ENCODE measurements around the gene CRYBB2.
"Not testable (repeated sequence)": the region's sequence is repeated elsewhere in the genome, so short reads cannot be mapped to it uniquely, and the experiment has no call there.

GRCh38 chr22:25230760-25231159 is 11.3 kb downstream of the CRYBB2 start:
- not testable (repeated sequence) for TF ChIP-seq CTCF, POLR2A (IDR thresholded peaks at IDR 0.05)

All from lower leg skin (tissue), 3 donors.